Lung (tissue), 12 donors: Measurements from ENCODE around the gene LGALS14. TPM values are rescaled to one million over a fixed set of nuclear protein-coding genes. Genes with fewer than 3 reads are reported as not detected.

Experiments
- ATAC-seq: fragments of 200-7000 bp; cut with Tn5 transposase; one replicate; pipeline ENCODE4 v1.9.1; 2020; ENCODE audit warnings: moderate number of reproducible peaks; ENCODE audit not compliant: insufficient read depth, low FRiP score
- DNase-seq, 3 donors: peaks; one replicate each; pipeline ENCODE4 v3.0.0-alpha.2; 2013 to 2017
- H3K27ac ChIP-seq, 2 donors: one replicate each; pipeline ENCODE4 v1.5.1; 2013; ENCODE audit warnings: mild to moderate bottlenecking in 2 of 2, moderate library complexity in 2 of 2, control low read depth in 1 of 2, inconsistent platforms in 1 of 2, low read depth in 1 of 2, low read length in 1 of 2
- H3K27me3 ChIP-seq, 3 donors: one replicate each; pipeline ENCODE4 v1.5.1; 2013; ENCODE audit warnings: low read length in 2 of 3; ENCODE audit not compliant: control insufficient read depth in 3 of 3, insufficient read depth in 3 of 3
- H3K36me3 ChIP-seq, 4 donors: one replicate each; pipeline ENCODE4 v1.5.1; 2013; ENCODE audit warnings: low read length in 4 of 4, mild to moderate bottlenecking in 1 of 4, moderate library complexity in 1 of 4; ENCODE audit not compliant: control insufficient read depth in 4 of 4, insufficient read depth in 4 of 4
- H3K4me1 ChIP-seq, 5 donors: one replicate each; pipeline ENCODE4 v1.5.1; 2013; ENCODE audit warnings: low read length in 5 of 5, mild to moderate bottlenecking in 2 of 5, moderate library complexity in 1 of 5; ENCODE audit not compliant: control insufficient read depth in 5 of 5, insufficient read depth in 5 of 5
- H3K4me3 ChIP-seq: one replicate; pipeline ENCODE4 v1.5.1; 2013; ENCODE audit warnings: mild to moderate bottlenecking, control low read depth, moderate library complexity
- H3K9ac ChIP-seq, 2 donors: one replicate each; pipeline ENCODE4 v1.5.1; 2013; ENCODE audit warnings: low read length in 2 of 2, control low read depth in 1 of 2; ENCODE audit not compliant: insufficient read depth in 1 of 2
- H3K9me3 ChIP-seq, 4 donors: one replicate each; pipeline ENCODE4 v1.5.1; 2013; ENCODE audit warnings: low read length in 3 of 4, mild to moderate bottlenecking in 1 of 4, moderate library complexity in 1 of 4; ENCODE audit not compliant: control insufficient read depth in 4 of 4, insufficient read depth in 3 of 4
- WGBS, 2 donors: extraction: QIAGEN DNeasy Blood & Tissue Kit; methylation state at CpG; one replicate each; pipeline ENCODE4 v1.1.7; 2013; 5-methylcytosine and 5-hydroxymethylcytosine counted together
- polyA plus RNA-seq, 2 donors: library from polyadenylated mRNA; stranded (reverse); fragments of 200-250 nt; gene quantifications; one replicate each; pipeline ENCODE4 v1.2.1, GENCODE V29; 2013
- total RNA-seq, 2 donors: library from RNA; depleted of rRNA in 1 of 2; stranded (reverse); fragments of >200 nt in 1 of 2; gene quantifications; one replicate each; pipeline ENCODE4 v1.2.1, GENCODE V29; 2014 to 2021
- TF ChIP-seq, protein P1 (sequence below): IDR thresholded peaks from 2 replicates; pipeline ENCODE4 v1.5.1; 2012; ENCODE audit warnings: mild to moderate bottlenecking; ENCODE audit errors: control extremely low read depth, extremely low read depth
- donor health status: control.
- donor health status: control.
- donor health status: Bipolar disorder and iron deficiency.
- donor health status: healthy.
- donor health status: DM: yes; HTN: yes; CAD: no.

LGALS14 gene
- total and polyA plus RNA-seq, 4 donors, result not detected

DNA sequence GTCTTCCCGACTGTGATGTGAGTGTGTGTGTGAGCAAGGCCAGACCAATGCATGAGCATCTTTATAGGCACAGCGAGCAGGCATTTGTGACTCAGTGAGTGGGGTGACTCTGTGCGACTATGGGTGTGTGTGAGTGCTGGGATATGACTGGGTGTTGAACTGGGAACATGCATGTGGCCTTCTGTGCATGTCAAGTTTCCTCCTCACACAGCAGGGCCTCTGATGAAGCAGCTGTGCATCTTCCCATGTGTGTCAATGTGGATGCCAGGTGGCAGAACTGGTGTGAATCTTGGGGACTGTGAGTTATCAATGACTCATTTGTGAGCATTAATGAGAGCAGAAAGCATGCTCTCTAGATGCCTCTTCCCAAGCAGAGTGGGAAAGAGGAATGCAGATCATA, 12.1 kb upstream of the LGALS14 start:
- Histone ChIP-seq H3K36me3 (no peaks in the 10 kb centered on the region), H3K9ac (no peak overlapping the region), H3K27ac (no peak overlapping the region), H3K4me3 (no peak overlapping the region), H3K9me3 (peaks cover 0 to 8% (median 1%) of the 10 kb centered on the region in 4 donors), H3K27me3 (peaks cover 0 to 13% (median 3%) of the 10 kb centered on the region in 3 donors), H3K4me1 (no peaks in the 10 kb centered on the region)
- ATAC-seq (no peak), DNase-seq (no peak)
- TF ChIP-seq, protein P1, sequence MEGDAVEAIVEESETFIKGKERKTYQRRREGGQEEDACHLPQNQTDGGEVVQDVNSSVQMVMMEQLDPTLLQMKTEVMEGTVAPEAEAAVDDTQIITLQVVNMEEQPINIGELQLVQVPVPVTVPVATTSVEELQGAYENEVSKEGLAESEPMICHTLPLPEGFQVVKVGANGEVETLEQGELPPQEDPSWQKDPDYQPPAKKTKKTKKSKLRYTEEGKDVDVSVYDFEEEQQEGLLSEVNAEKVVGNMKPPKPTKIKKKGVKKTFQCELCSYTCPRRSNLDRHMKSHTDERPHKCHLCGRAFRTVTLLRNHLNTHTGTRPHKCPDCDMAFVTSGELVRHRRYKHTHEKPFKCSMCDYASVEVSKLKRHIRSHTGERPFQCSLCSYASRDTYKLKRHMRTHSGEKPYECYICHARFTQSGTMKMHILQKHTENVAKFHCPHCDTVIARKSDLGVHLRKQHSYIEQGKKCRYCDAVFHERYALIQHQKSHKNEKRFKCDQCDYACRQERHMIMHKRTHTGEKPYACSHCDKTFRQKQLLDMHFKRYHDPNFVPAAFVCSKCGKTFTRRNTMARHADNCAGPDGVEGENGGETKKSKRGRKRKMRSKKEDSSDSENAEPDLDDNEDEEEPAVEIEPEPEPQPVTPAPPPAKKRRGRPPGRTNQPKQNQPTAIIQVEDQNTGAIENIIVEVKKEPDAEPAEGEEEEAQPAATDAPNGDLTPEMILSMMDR, result no peak
- WGBS, 2 donors, result 79 to 89% methylated on average over 3 of the region's 3 CpGs

DNA sequence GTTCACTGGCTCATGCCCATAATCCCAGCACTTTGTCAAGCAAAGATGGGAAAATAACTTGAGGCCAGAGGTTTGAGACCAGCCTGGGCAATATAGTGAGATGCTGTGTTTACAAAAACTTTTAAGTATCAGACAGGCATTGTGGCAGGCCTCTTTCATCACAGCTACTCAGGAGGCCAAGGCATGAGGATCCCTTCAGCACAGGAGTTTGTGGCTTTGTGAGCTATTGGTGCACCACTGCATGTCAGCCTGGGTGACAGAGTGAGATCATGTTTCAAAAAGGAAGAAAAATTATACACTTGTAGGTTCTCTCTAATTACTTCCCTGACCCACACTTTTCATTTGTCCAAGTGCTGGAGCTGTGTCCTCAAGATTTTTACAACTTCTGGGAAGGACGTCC, 11.5 kb upstream of the LGALS14 start:
- H3K4me3 ChIP-seq, result no peak overlapping the region
- peaks cover 0 to 8% (median 1%) of the 10 kb centered on the region in 4 donors for H3K9me3 ChIP-seq
- ATAC-seq, result no peak
- TF ChIP-seq, protein P1, result no peak
- 76 to 77% methylated on average over 1 of the region's 1 CpG for WGBS, 2 donors
- no peaks in the 10 kb centered on the region for H3K4me1 ChIP-seq
- no peak overlapping the region for H3K27ac ChIP-seq
- no peaks in the 10 kb centered on the region for H3K36me3 ChIP-seq
- DNase-seq, result no peak
- H3K27me3 ChIP-seq, result peaks cover 0 to 17% (median 3%) of the 10 kb centered on the region in 3 donors
- H3K9ac ChIP-seq, result no peak overlapping the region

DNA sequence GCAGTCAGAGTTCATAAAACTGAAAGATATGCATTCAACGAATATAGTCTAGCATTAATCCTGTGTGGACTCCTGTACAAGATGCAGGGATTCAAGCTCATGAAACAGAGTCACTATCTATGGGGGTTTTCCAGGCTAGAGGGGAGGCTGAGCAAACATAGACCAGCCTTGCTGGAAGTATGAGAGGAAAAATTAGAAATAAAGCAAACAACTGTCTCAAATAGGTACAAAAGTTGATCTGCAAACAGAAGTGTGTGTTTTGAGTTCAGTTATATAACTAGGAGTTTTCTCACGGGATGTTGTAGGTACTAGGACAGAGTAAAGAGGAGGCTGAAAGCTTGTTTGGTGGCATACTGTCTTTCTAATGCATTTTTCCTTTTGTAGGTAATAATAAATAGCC, 8.5 kb upstream of the LGALS14 start:
- no peak overlapping the region for H3K27ac ChIP-seq
- H3K9me3 ChIP-seq, result peaks cover 0 to 2% (median 0%) of the 10 kb centered on the region in 4 donors
- no peaks in the 10 kb centered on the region for H3K36me3 ChIP-seq
- peaks cover 0 to 17% (median 7%) of the 10 kb centered on the region in 3 donors for H3K27me3 ChIP-seq
- DNase-seq, result no peak
- H3K9ac ChIP-seq, result no peak overlapping the region
- TF ChIP-seq, protein P1, result no peak
- ATAC-seq, result no peak
- H3K4me1 ChIP-seq, result no peaks in the 10 kb centered on the region
- WGBS, 2 donors, result 68 to 76% methylated on average over 2 of the region's 2 CpGs
- H3K4me3 ChIP-seq, result no peak overlapping the region

DNA sequence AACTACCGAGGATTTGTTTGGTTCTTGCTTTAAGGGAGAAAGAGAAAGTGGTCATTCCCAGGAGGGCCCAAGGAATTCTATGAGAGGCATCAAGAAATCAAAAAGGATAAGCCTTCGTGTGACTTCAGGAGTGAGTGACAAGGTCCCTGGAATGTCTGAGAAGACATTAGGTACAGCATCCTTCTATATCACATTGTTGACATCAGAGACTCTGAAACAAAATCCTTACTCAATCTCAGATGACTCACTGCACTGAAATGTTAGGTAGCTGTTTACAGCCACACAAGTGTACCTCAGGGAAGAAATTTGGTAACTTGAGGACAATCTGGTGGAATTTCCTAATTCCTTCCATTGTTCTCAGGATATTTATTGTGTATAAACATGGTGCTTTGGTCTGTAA, 7.9 kb upstream of the LGALS14 start:
- H3K9me3 ChIP-seq, result peaks cover 0 to 2% (median 0%) of the 10 kb centered on the region in 4 donors
- H3K36me3 ChIP-seq, result no peaks in the 10 kb centered on the region
- ATAC-seq (no peak), DNase-seq (no peak)
- TF ChIP-seq, protein P1, result no peak
- no peaks in the 10 kb centered on the region for H3K4me1 ChIP-seq
- no peak overlapping the region for H3K27ac ChIP-seq
- WGBS, 2 donors, result 71 to 77% methylated on average over 2 of the region's 2 CpGs
- peaks cover 0 to 17% (median 7%) of the 10 kb centered on the region in 3 donors for H3K27me3 ChIP-seq
- H3K4me3 ChIP-seq, result no peak overlapping the region
- no peak overlapping the region for H3K9ac ChIP-seq
